ENCODE measurements around the gene HUNK.
"Not testable (repeated sequence)": the region's sequence is repeated elsewhere in the genome, so short reads cannot be mapped to it uniquely, and the experiment has no call there.

HUNK gene

GRCh38 chr21:31872452-31873274 is at the start of gene HUNK:
Gene HUNK (plus strand): TSS chr21:31873020. CDS start chr21:31873675, 655 bp downstream.
- no peak for DNase-seq (ENCODE audit: low read depth)

DNA sequence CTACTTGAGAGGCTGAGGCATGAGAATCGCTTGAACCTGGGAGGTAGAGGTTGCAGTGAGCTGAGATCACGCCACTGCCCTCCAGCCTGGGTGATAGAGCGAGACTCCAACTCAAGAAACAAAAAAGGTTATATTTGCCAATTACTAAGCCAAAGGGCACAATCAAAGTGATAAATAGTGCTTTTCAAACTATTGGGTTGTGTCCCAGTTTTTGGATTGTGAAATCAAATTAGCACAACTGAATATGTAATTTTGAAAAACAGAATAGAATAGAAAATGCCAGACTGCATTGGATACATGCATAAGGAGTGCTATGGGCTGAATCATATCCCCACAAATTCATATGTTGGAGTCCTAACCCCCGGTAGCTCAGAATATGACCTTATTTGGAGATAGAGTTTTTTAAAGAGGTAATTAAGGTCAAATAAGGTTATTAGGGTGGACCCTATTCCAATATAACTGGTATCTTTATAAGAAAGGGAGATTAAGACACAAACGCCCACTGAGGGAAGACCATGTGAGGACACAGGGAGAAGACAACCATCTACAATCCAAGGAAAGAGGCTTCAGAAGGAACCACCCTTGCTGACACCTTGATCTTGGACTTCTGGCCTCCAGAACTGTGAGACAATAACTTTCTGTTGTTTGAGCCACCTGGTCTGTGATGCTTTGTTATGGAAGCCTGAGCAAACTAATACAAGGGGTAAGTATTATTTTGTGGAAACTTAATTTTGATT is 42.9 kb upstream of the HUNK start:
- DNase-seq (ENCODE audit: low read depth), result no peak

DNA sequence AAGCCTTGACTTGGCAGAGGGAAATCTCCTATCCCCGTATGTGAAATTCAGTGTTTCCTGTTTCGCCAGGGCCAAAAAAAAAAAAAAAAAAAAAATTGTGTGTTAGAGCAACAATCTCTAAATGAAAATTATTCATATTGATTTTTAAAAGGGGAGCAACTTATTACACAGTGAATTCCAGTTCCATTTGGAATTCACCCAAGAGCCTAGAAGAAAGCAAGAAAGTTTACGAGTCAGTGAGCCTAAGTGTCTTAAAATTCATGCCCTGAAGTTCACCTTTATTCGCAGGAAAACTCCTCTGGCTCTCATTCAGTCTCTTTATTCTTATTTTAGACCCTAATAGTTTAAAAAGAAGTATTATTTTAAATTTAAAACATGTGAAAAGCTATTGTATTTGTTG is 42.1 kb upstream of the HUNK start:
- DNase-seq (ENCODE audit: low read depth), result no peak

DNA sequence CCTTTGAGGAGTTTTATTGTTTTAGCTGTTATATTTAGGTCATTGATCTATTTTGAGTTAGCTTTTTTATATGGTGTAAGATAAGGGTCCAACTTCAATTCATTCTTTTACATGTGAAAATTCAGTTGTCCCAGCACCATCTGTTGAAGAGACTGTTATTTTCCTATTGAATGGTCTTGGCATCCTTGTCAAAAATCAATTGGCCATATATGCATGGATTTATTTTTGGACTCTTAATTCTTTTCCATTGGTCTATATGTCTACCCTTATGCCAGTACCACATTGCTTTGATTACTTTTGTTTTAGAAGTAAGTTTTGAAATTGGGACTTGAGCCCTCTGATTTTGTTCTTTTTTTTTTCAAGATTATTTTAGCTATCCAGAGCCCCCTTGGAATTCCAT is 35.8 kb upstream of the HUNK start:
- no peak for DNase-seq (ENCODE audit: low read depth)

- no peak for DNase-seq (ENCODE audit: low read depth)
Measured at GRCh38 chr21:31837618-31838390, 35.0 kb upstream of the HUNK start.

DNA sequence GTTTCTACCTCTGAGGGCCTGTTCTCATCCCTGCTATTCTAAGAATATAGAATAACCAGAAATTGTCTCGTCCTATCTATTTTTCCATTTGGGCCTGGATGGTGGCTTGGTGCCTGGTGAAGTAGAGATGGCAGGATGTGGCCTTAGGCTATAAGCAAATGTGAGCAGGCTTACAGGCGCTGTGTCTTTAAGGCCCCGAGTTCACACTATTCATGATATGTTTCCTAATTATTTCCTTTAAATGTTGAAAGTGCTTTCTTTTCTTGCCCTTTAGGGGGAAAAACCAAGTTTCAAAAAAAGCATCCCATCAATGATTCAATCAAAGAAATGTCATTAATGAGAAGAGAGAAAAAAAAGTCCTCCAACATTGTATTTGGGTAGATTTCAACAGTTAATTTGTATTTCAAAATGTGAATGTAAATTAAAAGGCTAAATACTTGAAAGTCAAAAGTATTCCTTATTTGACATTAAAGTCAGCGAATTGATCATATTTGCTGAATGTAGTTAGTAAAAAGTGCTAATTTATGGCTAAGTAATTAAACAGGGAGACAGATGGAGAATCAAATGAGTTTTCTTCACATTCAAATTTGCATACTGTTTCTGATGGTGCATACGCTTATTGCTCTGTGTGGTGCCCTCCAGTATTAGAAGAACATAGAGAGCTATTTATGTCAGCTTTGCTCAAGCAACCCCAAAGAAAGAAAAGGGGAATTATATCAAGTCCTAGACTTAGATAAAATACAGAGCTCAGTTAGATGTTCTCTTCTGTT is 34.0 kb upstream of the HUNK start:
- DNase-seq (ENCODE audit: low read depth), result no peak

DNA sequence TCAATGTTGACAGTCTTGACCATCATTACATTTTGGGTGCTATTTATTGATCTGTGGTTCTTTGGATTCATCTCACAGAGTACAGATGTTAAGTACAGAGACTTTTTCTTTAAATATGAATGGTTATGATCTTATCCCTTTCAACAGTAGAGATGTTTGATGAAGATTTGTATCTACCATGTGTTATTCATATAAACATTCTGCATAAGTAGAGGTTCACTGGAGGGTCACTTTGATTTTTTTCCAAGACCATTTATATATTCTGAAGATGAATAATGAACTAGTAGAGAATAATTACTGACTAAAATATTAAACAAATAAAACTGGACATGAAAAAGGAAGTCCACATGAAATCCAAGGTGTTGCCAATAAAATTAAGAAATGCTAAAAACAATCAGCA is 28.6 kb upstream of the HUNK start:
- DNase-seq (ENCODE audit: low read depth), result no peak

- no peak for DNase-seq (ENCODE audit: low read depth)
Measured at GRCh38 chr21:31845151-31845729, 27.6 kb upstream of the HUNK start.

DNA sequence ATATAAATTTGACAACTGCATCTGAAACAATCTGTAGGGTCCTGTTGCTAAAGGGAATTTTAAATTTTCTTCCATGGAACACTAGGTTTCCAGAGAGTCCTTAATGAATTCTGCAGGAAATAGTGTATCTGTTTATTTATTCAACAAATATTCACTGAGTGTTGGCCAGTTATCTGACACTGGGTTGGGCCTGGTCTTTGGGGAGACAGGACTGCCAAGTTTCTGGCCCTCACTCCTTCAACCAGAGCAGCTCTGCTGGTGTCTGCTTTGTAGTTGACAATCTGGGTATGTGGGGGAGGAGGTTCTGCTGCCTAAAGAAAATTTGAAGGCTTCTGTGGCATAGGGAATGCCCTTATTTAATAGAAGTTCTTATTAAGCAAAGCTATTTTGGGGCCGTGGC is 26.1 kb upstream of the HUNK start:
- DNase-seq (ENCODE audit: low read depth), result no peak

DNA sequence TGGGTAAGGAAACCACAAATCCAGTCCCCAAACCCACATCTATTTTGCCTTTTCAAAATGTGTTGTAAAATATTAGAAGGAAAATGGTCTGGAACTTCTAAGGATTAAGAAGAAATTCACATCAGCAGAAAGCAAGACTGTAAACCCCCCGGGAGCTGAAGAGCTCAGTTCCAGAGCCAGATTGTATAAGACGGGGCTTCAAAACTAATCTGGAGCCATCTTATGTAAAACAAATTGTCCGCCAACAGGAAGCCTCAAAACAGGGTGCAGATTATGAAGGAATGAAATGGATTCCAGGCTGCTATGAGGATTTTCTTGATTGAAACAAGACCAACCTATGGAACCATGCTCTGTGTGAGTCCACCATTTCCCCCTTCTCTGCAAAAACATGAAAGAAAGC is 25.1 kb upstream of the HUNK start:
- no peak for DNase-seq (ENCODE audit: low read depth)

GRCh38 chr21:31848326-31848985 is 24.4 kb upstream of the HUNK start:
- DNase-seq (ENCODE audit: low read depth), result no peak

DNA sequence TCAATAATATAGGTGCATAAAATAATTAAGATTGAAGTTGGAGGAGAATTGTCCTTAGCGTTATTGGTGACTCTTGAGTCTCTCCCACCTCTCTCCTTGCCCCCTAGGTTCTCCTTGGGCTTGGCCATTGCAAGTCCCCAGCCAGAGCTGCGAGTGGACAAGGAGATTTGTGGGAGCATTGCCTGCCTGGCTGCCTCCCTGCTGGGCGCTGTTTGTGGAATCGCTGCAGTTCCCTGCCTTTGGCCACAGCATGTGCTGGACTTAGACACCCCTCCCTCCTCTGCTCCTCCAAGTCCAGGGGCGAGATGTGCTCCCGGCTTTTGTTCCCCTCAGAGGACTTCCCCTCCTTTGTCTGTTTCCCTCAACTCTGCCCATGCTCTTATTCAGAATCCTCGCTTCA is 21.9 kb upstream of the HUNK start:
- DNase-seq (ENCODE audit: low read depth), result no peak

DNA sequence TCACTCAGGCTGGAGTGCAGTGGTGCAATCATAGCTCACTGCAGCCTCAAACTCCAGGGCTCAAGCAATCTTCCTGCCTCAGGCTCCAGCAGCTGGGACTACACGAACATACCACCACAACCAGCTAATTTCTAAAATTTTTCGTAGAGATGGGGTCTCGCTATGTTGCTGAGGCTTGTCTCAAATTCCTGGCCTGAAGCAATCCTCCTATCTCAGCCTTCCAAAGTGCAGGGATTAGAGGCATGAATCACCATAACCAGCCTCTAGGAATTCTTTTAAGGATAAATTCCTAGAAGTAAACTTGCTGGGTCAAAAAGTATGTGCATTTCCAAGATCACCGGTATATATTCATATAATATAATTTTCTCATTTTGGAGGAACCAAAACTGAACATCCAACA is 17.6 kb upstream of the HUNK start:
- no peak for DNase-seq (ENCODE audit: low read depth)

DNA sequence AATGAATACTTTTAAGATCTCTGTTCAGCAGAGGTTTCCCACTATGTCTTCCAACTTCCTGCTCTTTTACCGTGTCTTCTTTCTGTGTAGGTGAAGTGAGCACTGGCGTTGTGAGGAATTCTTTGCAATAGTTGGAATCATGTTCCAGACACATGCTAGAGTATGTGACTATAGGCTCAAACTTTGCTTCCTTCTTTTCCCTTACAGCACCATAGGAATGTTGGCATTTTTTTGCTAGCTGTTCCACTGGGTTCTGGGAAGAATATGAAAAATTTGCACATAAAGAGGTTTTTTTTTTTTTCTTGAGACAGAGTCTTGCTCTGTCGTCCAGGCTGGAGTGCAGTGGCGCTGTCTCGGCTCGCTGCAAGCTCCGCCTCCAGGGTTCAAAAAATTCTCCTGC is 15.7 kb upstream of the HUNK start:
- DNase-seq (ENCODE audit: low read depth), result no peak

DNA sequence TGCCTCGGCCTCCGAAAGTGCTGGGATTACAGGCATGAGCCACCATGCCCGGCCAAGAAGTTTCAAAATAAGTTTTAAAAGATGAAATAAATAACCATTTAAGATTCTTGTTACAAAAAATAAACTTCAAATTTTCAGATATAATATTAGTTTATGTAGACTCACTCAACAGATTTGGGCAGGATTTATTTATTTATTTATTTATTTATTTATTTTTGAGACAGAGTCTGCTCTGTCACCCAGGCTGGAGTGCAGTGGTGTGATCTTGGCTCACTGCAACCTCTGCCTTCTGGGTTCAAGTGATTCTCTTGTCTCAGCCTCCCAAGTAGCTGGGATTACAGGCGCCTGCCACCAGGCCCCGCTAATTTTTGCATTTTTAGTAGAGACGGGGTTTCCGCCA is 15.2 kb upstream of the HUNK start:
- DNase-seq (ENCODE audit: low read depth), result not testable (repeated sequence)

- DNase-seq (ENCODE audit: low read depth), result no peak
Measured at GRCh38 chr21:31860851-31861250, 12.0 kb upstream of the HUNK start.

GRCh38 chr21:31862078-31862477 is 10.7 kb upstream of the HUNK start:
- DNase-seq (ENCODE audit: low read depth), result no peak

DNA sequence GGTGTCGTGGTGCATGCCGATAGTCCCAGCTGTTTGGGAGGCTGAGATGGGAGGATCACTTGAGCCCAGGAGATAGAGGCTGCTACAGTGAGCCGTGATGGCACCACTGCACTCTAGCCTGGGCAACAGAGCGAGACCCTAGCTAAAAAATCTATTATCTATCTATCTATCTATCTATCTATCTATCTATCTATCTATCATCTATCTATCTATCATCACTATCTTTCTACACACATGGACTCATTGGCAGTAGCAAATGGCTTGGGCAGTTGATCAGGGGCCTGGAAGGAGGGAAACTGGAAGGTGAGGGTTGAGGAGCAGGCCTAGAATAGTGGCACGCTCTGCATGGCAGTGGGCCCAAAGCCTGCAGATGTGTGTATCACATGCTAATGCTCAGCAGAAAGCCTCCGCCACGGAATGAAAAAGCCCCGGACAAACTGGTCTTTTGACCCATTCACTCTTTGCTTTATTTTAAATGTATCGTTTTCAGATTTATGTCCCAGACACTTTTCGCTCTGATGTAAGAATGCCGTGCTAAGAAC is 7.3 kb upstream of the HUNK start:
- no peak for DNase-seq (ENCODE audit: low read depth)

GRCh38 chr21:31866077-31866511 is 6.7 kb upstream of the HUNK start:
- no peak for DNase-seq (ENCODE audit: low read depth)

DNA sequence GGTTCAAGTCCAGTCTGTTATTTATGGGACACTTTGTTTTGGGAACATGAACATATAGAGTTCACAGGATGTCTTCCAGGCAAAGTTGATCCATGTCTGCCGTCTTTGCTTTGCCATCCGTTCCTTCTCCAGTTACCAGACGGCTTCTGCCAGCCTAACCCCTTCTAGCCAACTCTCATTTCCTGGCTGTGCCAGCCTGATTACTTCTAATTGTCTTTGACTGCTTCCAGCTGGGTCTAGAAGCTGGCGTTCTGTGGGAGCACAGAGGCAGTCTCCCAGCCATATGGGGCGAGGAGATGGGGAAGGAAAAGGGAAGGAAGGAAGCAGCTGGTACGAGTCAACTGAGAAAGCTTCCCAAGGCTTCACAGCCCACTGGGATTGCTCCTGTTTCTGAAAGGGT is 3.1 kb upstream of the HUNK start:
- no peak for DNase-seq (ENCODE audit: low read depth)
